ENCODE measurements around the gene KRT72.

Gene KRT72

DNA sequence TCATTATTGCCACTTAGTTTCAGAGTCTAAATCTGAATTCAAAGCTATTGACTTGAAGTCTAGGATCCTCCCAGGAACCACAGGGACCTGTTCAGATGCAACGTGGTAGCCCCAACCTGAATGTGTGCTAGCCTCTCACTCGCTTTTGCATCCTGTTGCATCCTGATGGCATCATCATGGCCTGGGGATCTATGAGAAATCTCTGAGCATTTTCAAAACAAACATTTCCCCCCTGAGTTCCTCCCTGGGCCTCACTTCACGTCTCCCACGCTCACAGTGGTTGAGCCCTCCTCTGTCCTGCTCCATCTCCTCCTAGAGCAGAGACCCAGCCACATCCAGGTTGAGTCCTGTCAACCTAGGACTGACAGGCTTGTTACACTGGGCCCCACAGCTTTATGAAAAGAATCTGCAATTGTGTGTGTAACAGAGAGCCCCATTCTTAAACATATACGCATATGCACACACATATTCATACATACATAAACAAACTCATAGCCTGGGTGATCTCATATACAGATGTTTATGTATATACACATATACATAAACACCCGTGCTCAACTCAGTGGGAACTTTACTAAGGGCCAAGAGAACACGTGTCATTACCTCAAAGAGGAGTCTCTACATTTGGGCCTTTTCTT, 5.4 kb upstream of the KRT72 start:
- H3K9me3 ChIP-seq: no peaks in the 10 kb centered on the region
- TF ChIP-seq CTCF (IDR thresholded peaks at IDR 0.05): no peak
- peaks cover 0 to 39% of the 10 kb centered on the region in 2 donors for H3K27me3 ChIP-seq
- intact Hi-C loops (cut with DNase I; ENCODE audit: low total_unique reads): no loop called here
- DNase-seq: no peak
- no peak overlapping the region for H3K4me3 ChIP-seq
- no peak overlapping the region for H3K27ac ChIP-seq
- H3K4me1 ChIP-seq: no peaks in the 10 kb centered on the region
- no peaks in the 10 kb centered on the region for H3K36me3 ChIP-seq

DNA sequence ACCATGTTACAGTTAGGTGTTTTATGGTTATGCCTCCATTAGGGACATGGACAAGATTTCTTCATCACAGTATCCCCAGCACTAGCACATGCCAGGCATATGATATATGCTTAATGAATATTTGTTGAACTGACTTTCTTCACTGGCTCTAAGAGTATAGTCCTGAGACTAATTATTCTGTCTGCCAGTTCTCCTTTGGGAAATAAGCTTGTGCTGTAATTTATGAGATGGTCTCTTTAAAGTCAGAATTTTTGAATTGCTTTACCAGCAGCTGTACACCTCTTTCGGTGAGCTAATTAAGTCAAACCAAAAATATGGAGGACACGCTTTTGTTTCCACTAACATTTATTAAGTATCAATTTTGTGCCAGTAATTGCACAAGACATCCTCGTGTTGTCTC, 4.8 kb upstream of the KRT72 start:
- Histone ChIP-seq H3K27ac (no peak overlapping the region), H3K36me3 (no peaks in the 10 kb centered on the region), H3K27me3 (peaks cover 0 to 40% of the 10 kb centered on the region in 2 donors), H3K4me3 (no peak overlapping the region), H3K9me3 (no peaks in the 10 kb centered on the region), H3K4me1 (no peaks in the 10 kb centered on the region)
- no peak for TF ChIP-seq CTCF (IDR thresholded peaks at IDR 0.05)
- DNase-seq: no peak
- intact Hi-C loops (cut with DNase I; ENCODE audit: low total_unique reads): no loop called here

DNA sequence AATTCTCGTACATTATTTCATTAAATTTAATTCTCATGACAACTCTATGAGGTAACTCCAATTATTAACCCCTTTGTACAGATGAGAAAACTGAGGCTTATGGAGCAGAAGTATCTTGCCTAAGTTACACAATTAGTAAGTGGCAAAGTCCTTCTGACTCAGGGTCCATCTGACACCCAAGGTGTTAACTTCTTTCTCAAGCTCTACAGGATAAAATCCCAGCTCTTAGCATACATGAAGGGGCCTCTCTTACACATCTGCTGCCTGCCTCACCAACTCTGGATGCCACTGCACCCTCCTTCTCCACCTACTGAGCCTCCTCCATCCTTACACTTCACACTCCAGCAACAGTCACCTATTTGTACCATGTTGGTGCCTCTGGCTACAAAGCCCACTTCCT, 4.3 kb upstream of the KRT72 start:
- intact Hi-C loops (cut with DNase I; ENCODE audit: low total_unique reads): no loop called here
- H3K4me3 ChIP-seq: no peak overlapping the region
- H3K36me3 ChIP-seq: no peaks in the 10 kb centered on the region
- H3K4me1 ChIP-seq: no peaks in the 10 kb centered on the region
- DNase-seq: no peak
- no peaks in the 10 kb centered on the region for H3K9me3 ChIP-seq
- TF ChIP-seq CTCF (IDR thresholded peaks at IDR 0.05): no peak
- H3K27me3 ChIP-seq: peaks cover 0 to 41% of the 10 kb centered on the region in 2 donors
- no peak overlapping the region for H3K27ac ChIP-seq

- H3K9me3 ChIP-seq: no peaks in the 10 kb centered on the region
- no peaks in the 10 kb centered on the region for H3K36me3 ChIP-seq
- intact Hi-C loops (cut with DNase I; ENCODE audit: low total_unique reads): no loop called here
- peaks cover 0 to 42% of the 10 kb centered on the region in 2 donors for H3K27me3 ChIP-seq
- H3K27ac ChIP-seq: no peak overlapping the region
- no peak for TF ChIP-seq CTCF (IDR thresholded peaks at IDR 0.05)
- H3K4me3 ChIP-seq: no peak overlapping the region
- DNase-seq: no peak
- H3K4me1 ChIP-seq: no peaks in the 10 kb centered on the region
These were observed 3.6 kb upstream of the KRT72 start for GRCh38 chr12:52604859-52605258.

DNA sequence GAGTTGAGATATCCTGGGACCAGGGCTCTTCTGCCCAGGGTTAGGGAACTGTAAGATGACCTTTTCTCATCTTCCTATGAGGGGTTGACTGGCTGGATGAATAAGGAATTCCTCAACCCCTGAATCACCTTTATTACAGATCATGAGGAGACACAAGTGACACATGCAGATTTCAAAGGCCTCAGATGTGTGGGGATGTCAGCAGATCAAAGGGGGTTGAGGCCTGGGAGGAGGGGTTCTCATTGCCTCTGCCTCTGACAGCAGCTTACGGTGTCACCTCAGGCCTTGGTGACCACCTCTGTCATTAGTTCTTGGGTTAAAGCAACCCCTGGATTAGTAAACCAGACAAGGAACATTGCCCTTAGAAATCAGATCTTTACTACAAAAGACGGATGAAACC, 2.1 kb upstream of the KRT72 start:
- Histone ChIP-seq H3K36me3 (no peaks in the 10 kb centered on the region), H3K4me3 (no peak overlapping the region), H3K27ac (no peak overlapping the region), H3K9me3 (no peaks in the 10 kb centered on the region), H3K27me3 (peaks cover 0 to 40% of the 10 kb centered on the region in 2 donors), H3K4me1 (no peaks in the 10 kb centered on the region)
- DNase-seq: no peak
- intact Hi-C loops (cut with DNase I; ENCODE audit: low total_unique reads): no loop called here
- TF ChIP-seq CTCF (IDR thresholded peaks at IDR 0.05): no peak

- intact Hi-C loops (cut with DNase I; ENCODE audit: low total_unique reads): no loop called here
- Histone ChIP-seq H3K9me3 (no peaks in the 10 kb centered on the region), H3K4me1 (no peaks in the 10 kb centered on the region), H3K36me3 (no peaks in the 10 kb centered on the region), H3K4me3 (no peak overlapping the region), H3K27ac (no peak overlapping the region), H3K27me3 (peaks cover 0 to 37% of the 10 kb centered on the region in 2 donors)
- no peak for TF ChIP-seq CTCF (IDR thresholded peaks at IDR 0.05)
- no peak for DNase-seq
These were observed 1.3 kb upstream of the KRT72 start for GRCh38 chr12:52602552-52602951.

Data from tibial artery (tissue), 4 donors.